ENCODE measurements around the gene MSI2.

GRCh38 chr17:57550668-57551315 is 294.5 kb downstream of the MSI2 start:
- TF ChIP-seq EZH2 (IDR thresholded peaks at IDR 0.05; ENCODE audit: borderline replicate concordance, low read length), result no peak
- no peak for TF ChIP-seq CTCF (IDR thresholded peaks at IDR 0.05; ENCODE audit: low read length)
